HFFc6 (cell line): Measurements from ENCODE around the gene UCKL1. TPM values are rescaled to one million over a fixed set of nuclear protein-coding genes. Genes with fewer than 3 reads are reported as not detected.

ENCODE experiments used
- DNase-seq: peaks from one replicate; pipeline ENCODE4 v3.0.0-alpha.2; 2018
- H3K27ac Mint-ChIP-seq: 2 replicates; pipeline ENCODE4 v1.8.0; 2020; ENCODE audit warnings: mild to moderate bottlenecking, mixed read lengths
- H3K27me3 Mint-ChIP-seq: 2 replicates; pipeline ENCODE4 v1.8.0; 2021; ENCODE audit warnings: mild to moderate bottlenecking, moderate library complexity, mixed read lengths; ENCODE audit not compliant: insufficient read depth
- H3K36me3 Mint-ChIP-seq: 2 replicates; pipeline ENCODE4 v1.8.0; 2021; ENCODE audit warnings: low read depth, mixed read lengths
- H3K4me1 Mint-ChIP-seq: 2 replicates; pipeline ENCODE4 v1.8.0; 2020; ENCODE audit warnings: low read depth, mixed read lengths
- H3K4me3 Mint-ChIP-seq: 2 replicates; pipeline ENCODE4 v1.8.0; 2020; ENCODE audit warnings: mild to moderate bottlenecking, moderate library complexity, mixed read lengths
- H3K9me3 Mint-ChIP-seq: 2 replicates; pipeline ENCODE4 v1.8.0; 2020; ENCODE audit warnings: mild to moderate bottlenecking, mixed read lengths
- CTCF ChIP-seq: fragments of 200-600 bp; sonication (generic); IDR thresholded peaks from 2 replicates; pipeline ENCODE4 v1.5.0; 2021; ENCODE audit warnings: antibody characterized with exemption, mild to moderate bottlenecking
- total RNA-seq, 6 experiments: library from RNA; stranded (reverse); fragmentation: NEBNext Ultra II Directional; extraction: Animal tissue kit (Norgen Biotek cat#: 25700); gene quantifications; 2 replicates in 1 of 6; 3 replicates in 5 of 6; pipeline ENCODE4 v1.2.3, GENCODE V29; 2021

Gene UCKL1
- total RNA-seq, 6 experiments from 2014 or later, result 17.2 to 21.7 (median 19.4) TPM

- Mint-ChIP-seq H3K36me3 (no peaks in the 10 kb centered on the region), H3K4me3 (peak within 1 kb of the TSS; percentile 89), H3K4me1 (peaks cover 31% of the 10 kb centered on the region), H3K27ac (peak within 1 kb of the TSS; percentile 65), H3K9me3 (no peaks in the 10 kb centered on the region), H3K27me3 (no peaks in the 10 kb centered on the region; the same call in none of the 2 replicates)
- no peak for DNase-seq
- peak; percentile 19; the same call in 1 of the 2 replicates for TF ChIP-seq CTCF
Measured at GRCh38 chr20:63969838-63970713, 13.9 kb upstream of the UCKL1 start, which contains the start of gene ZNF512B. Gene ZNF512B (minus strand): TSS chr20:63969930. CDS start chr20:63967950, 1,980 bp downstream.

- peaks cover 25% of the 10 kb centered on the region for H3K4me1 Mint-ChIP-seq
- peak overlapping the region; percentile 65 for H3K27ac Mint-ChIP-seq
- DNase-seq, result no peak
Measured at GRCh38 chr20:63968928-63969760, 12.9 kb upstream of the UCKL1 start.

GRCh38 chr20:63968136-63968927 is 12.1 kb upstream of the UCKL1 start:
- Mint-ChIP-seq H3K4me1 (peaks cover 17% of the 10 kb centered on the region), H3K36me3 (no peaks in the 10 kb centered on the region), H3K27me3 (no peaks in the 10 kb centered on the region; the same call in none of the 2 replicates), H3K4me3 (peak overlapping the region; percentile 89), H3K27ac (peak overlapping the region; percentile 65), H3K9me3 (no peaks in the 10 kb centered on the region)
- no peak for DNase-seq
- no peak for TF ChIP-seq CTCF

More at GRCh38 chr20:63968928-63969760, 12.9 kb upstream of the UCKL1 start:
- Mint-ChIP-seq H3K4me3 (peak overlapping the region; percentile 89), H3K27me3 (no peaks in the 10 kb centered on the region; the same call in none of the 2 replicates), H3K9me3 (no peaks in the 10 kb centered on the region), H3K36me3 (no peaks in the 10 kb centered on the region)
- TF ChIP-seq CTCF, result no peak

GRCh38 chr20:63967330-63968135 is 11.3 kb upstream of the UCKL1 start:
- H3K4me1 Mint-ChIP-seq, result peaks cover 15% of the 10 kb centered on the region
- H3K4me3 Mint-ChIP-seq, result no peak overlapping the region; the same call in 1 of the 2 replicates
- H3K36me3 Mint-ChIP-seq, result no peaks in the 10 kb centered on the region
- H3K9me3 Mint-ChIP-seq, result no peaks in the 10 kb centered on the region
- no peaks in the 10 kb centered on the region; the same call in none of the 2 replicates for H3K27me3 Mint-ChIP-seq
- no peak for TF ChIP-seq CTCF
- H3K27ac Mint-ChIP-seq, result no peak overlapping the region
- DNase-seq, result no peak
